Mesendoderm (in vitro differentiated cells): ENCODE measurements around the gene CAMTA1.

Experiments used
- DNase-seq: peaks from one replicate; pipeline ENCODE4 v3.0.0; 2013
- H2AK5ac ChIP-seq: 2 replicates; pipeline ENCODE4 v1.6.1; 2013; ENCODE audit warnings: low read length, inconsistent platforms
- H2BK120ac ChIP-seq: 2 replicates; pipeline ENCODE4 v1.6.1; 2013; ENCODE audit warnings: low read depth, mild to moderate bottlenecking, low read length, moderate library complexity, mixed read lengths
- H2BK15ac ChIP-seq: replicated peaks from 2 replicates; pipeline ENCODE4 v1.6.1; 2013; ENCODE audit warnings: low read depth, mild to moderate bottlenecking, moderate library complexity
- H2BK5ac ChIP-seq: 2 replicates; pipeline ENCODE4 v1.6.1; 2013; ENCODE audit warnings: low read length, inconsistent platforms
- H3K18ac ChIP-seq: 2 replicates; pipeline ENCODE4 v1.6.1; 2013; ENCODE audit warnings: mild to moderate bottlenecking, low read length, mixed read lengths
- H3K23ac ChIP-seq: one replicate; pipeline ENCODE4 v1.6.1; 2013; ENCODE audit warnings: low read length
- H3K27ac ChIP-seq: 2 replicates; pipeline ENCODE4 v1.5.1; 2013; ENCODE audit warnings: low read depth, mild to moderate bottlenecking, inconsistent platforms, low read length, moderate library complexity
- H3K27me3 ChIP-seq: 2 replicates; pipeline ENCODE4 v1.6.1; 2013; ENCODE audit warnings: low read length, control low read depth, mild to moderate bottlenecking, inconsistent platforms; ENCODE audit not compliant: insufficient read depth, poor library complexity
- H3K36me3 ChIP-seq: 2 replicates; pipeline ENCODE4 v1.6.1; 2013; ENCODE audit warnings: low read length, inconsistent platforms; ENCODE audit not compliant: control insufficient read depth, insufficient read depth
- H3K4ac ChIP-seq: one replicate; pipeline ENCODE4 v1.6.1; 2013; ENCODE audit warnings: low read depth, mild to moderate bottlenecking, low read length, moderate library complexity
- H3K4me1 ChIP-seq: 2 replicates; pipeline ENCODE4 v1.6.1; 2013; ENCODE audit warnings: low read depth, low read length, inconsistent platforms; ENCODE audit not compliant: control insufficient read depth
- H3K4me2 ChIP-seq: 2 replicates; pipeline ENCODE4 v1.6.1; 2013; ENCODE audit warnings: low read length
- H3K4me3 ChIP-seq: 2 replicates; pipeline ENCODE4 v1.5.1; 2013; ENCODE audit warnings: mild to moderate bottlenecking, low read length
- H3K56ac ChIP-seq: one replicate; pipeline ENCODE4 v1.6.1; 2013; ENCODE audit warnings: low read length
- H3K79me1 ChIP-seq: 2 replicates; pipeline ENCODE4 v1.6.1; 2013; ENCODE audit warnings: low read length, inconsistent platforms
- H3K79me2 ChIP-seq: 2 replicates; pipeline ENCODE4 v1.6.1; 2013; ENCODE audit warnings: mild to moderate bottlenecking, low read length; ENCODE audit not compliant: control insufficient read depth, insufficient read depth
- H3K9ac ChIP-seq: 2 replicates; pipeline ENCODE4 v1.6.1; 2013; ENCODE audit warnings: low read length, inconsistent platforms
- H4K5ac ChIP-seq: one replicate; pipeline ENCODE4 v1.6.1; 2013; ENCODE audit warnings: low read length
- H4K8ac ChIP-seq: one replicate; pipeline ENCODE4 v1.6.1; 2013; ENCODE audit warnings: low read depth, mild to moderate bottlenecking, control low read depth, low read length, moderate library complexity
- WGBS: extraction: QIAGEN DNeasy Blood & Tissue Kit; methylation state at CpG from one replicate; pipeline ENCODE4 v1.1.7; 2013; ENCODE audit warnings: low lambda C conversion rate, missing lambda C conversion rate; ENCODE audit not compliant: insufficient coverage; ENCODE audit errors: extremely low coverage; 5-methylcytosine and 5-hydroxymethylcytosine counted together

The CAMTA1 gene

GRCh38 chr1:7675431-7676273, 890.4 kb downstream of the CAMTA1 start:
- no peak overlapping the region for H3K4me2 ChIP-seq
- H3K27me3 ChIP-seq: no peaks in the 10 kb centered on the region
- DNase-seq: no peak
- no peak overlapping the region for H4K8ac ChIP-seq
- no peak overlapping the region for H3K27ac ChIP-seq
- H2BK5ac ChIP-seq: no peak overlapping the region
- no peaks in the 10 kb centered on the region for H3K79me1 ChIP-seq
- no peak overlapping the region for H3K4me3 ChIP-seq
- no CpG with 5 or more reads among the region's 19 CpGs for WGBS
- no peaks in the 10 kb centered on the region for H3K79me2 ChIP-seq
- no peak overlapping the region for H4K5ac ChIP-seq
- no peak overlapping the region for H3K23ac ChIP-seq
- H2BK15ac ChIP-seq: no peak overlapping the region
- no peak overlapping the region for H3K56ac ChIP-seq
- H3K4ac ChIP-seq: no peak overlapping the region
- H3K36me3 ChIP-seq: no peaks in the 10 kb centered on the region
- H3K4me1 ChIP-seq: no peaks in the 10 kb centered on the region
- no peak overlapping the region for H3K9ac ChIP-seq
- H2BK120ac ChIP-seq: no peak overlapping the region
- no peak overlapping the region for H3K18ac ChIP-seq
- no peak overlapping the region for H2AK5ac ChIP-seq

DNA sequence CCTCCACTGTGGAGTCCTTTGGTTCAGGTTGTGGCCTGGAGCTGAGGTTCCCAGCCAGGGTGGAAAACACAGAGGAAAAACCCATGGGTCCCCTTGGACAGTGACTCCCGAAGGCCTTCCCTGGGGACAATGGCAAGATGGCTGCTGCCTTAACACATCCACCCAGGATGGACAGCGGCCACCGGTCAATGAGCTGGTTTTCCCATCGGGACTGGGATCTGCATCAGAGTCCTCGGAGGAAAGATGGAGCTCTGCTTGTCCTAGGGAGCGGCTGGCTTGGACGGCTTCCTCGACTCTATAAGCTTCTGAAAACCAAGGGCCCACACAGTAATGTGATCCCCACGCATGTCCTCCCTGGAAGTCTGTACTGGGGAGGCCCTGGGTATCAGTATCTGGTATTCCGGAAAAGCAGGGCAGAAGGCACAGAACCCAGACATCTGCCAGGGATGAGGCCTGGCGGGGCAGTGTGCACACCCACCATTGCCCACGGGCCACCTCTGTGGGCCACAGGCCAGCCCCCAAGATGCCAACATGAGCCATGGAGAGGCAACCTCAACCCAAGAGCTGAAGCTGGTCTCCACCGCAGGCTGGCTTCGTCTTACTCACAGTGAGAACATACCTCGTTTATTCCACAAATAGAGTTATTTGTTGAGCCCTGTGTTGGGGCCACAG, 891.2 kb downstream of the CAMTA1 start:
- Histone ChIP-seq H4K8ac (no peak overlapping the region), H3K18ac (no peak overlapping the region), H3K23ac (no peak overlapping the region), H3K4ac (no peak overlapping the region), H3K79me1 (no peaks in the 10 kb centered on the region), H2BK15ac (no peak overlapping the region), H3K36me3 (no peaks in the 10 kb centered on the region), H3K9ac (no peak overlapping the region), H4K5ac (no peak overlapping the region), H2BK120ac (no peak overlapping the region), H3K4me3 (no peak overlapping the region), H2BK5ac (no peak overlapping the region), H3K56ac (no peak overlapping the region), H3K4me2 (no peak overlapping the region), H2AK5ac (no peak overlapping the region), H3K4me1 (no peaks in the 10 kb centered on the region), H3K79me2 (no peaks in the 10 kb centered on the region), H3K27me3 (no peaks in the 10 kb centered on the region), H3K27ac (no peak overlapping the region)
- no CpG with 5 or more reads among the region's 15 CpGs for WGBS
- DNase-seq: no peak

GRCh38 chr1:7677111-7677510, 891.9 kb downstream of the CAMTA1 start:
- Histone ChIP-seq H2BK5ac (no peak overlapping the region), H2AK5ac (no peak overlapping the region), H3K23ac (no peak overlapping the region), H3K36me3 (no peaks in the 10 kb centered on the region), H3K4ac (no peak overlapping the region), H3K27ac (no peak overlapping the region), H3K56ac (no peak overlapping the region), H3K4me2 (no peak overlapping the region), H3K79me1 (no peaks in the 10 kb centered on the region), H3K9ac (no peak overlapping the region), H3K18ac (no peak overlapping the region), H3K79me2 (no peaks in the 10 kb centered on the region), H4K8ac (no peak overlapping the region), H3K4me3 (no peak overlapping the region), H3K4me1 (no peaks in the 10 kb centered on the region), H4K5ac (no peak overlapping the region), H2BK15ac (no peak overlapping the region), H3K27me3 (no peaks in the 10 kb centered on the region), H2BK120ac (no peak overlapping the region)
- no CpG with 5 or more reads among the region's 7 CpGs for WGBS
- DNase-seq: no peak

DNA sequence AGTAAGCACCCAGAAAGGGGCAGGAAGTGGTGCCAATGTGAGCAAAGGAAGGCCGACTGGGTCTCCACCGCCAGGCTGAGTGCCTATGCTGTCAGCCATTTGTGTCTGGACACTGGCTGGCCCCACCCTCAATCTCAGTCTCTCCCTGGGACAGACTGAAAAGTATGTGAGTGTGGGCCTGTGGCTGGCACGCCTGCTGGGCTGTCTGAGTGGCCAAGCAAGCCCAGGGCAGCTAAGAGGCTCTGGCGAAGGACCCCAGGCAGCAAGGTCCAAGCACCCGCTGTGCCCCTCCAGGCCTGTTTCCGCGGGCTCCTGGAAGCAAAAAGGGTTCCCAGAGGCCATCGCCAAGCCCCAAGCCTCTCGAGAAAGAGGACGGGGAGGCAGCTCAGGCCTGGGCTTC, 892.6 kb downstream of the CAMTA1 start:
- H3K4me1 ChIP-seq: no peaks in the 10 kb centered on the region
- no peak overlapping the region for H4K8ac ChIP-seq
- H3K4ac ChIP-seq: no peak overlapping the region
- H3K18ac ChIP-seq: no peak overlapping the region
- no peak for DNase-seq
- no peak overlapping the region for H3K4me2 ChIP-seq
- no peak overlapping the region for H3K23ac ChIP-seq
- H4K5ac ChIP-seq: no peak overlapping the region
- H2AK5ac ChIP-seq: no peak overlapping the region
- no peaks in the 10 kb centered on the region for H3K79me1 ChIP-seq
- no peak overlapping the region for H2BK120ac ChIP-seq
- WGBS: no CpG with 5 or more reads among the region's 10 CpGs
- H3K36me3 ChIP-seq: no peaks in the 10 kb centered on the region
- no peak overlapping the region for H3K56ac ChIP-seq
- no peak overlapping the region for H2BK5ac ChIP-seq
- H3K27me3 ChIP-seq: no peaks in the 10 kb centered on the region
- H3K9ac ChIP-seq: no peak overlapping the region
- H2BK15ac ChIP-seq: no peak overlapping the region
- H3K4me3 ChIP-seq: no peak overlapping the region
- no peaks in the 10 kb centered on the region for H3K79me2 ChIP-seq
- H3K27ac ChIP-seq: no peak overlapping the region

- H3K18ac ChIP-seq: no peak overlapping the region
Measured at GRCh38 chr1:7678491-7679158, 893.4 kb downstream of the CAMTA1 start.

More at GRCh38 chr1:7678491-7679158, 893.4 kb downstream of the CAMTA1 start:
- Histone ChIP-seq H3K4me3 (no peak overlapping the region), H3K79me2 (no peaks in the 10 kb centered on the region), H3K27me3 (no peaks in the 10 kb centered on the region), H2BK15ac (no peak overlapping the region), H3K56ac (no peak overlapping the region), H3K4me2 (no peak overlapping the region), H4K5ac (no peak overlapping the region), H2BK120ac (no peak overlapping the region), H2BK5ac (no peak overlapping the region), H3K9ac (no peak overlapping the region), H4K8ac (no peak overlapping the region), H3K4ac (no peak overlapping the region), H3K79me1 (no peaks in the 10 kb centered on the region), H3K23ac (no peak overlapping the region), H3K27ac (no peak overlapping the region), H2AK5ac (no peak overlapping the region), H3K36me3 (no peaks in the 10 kb centered on the region), H3K4me1 (no peaks in the 10 kb centered on the region)
- no peak for DNase-seq
- no CpG with 5 or more reads among the region's 9 CpGs for WGBS
